GM23338 (cell line): ENCODE data around the gene C1orf185. TPM values are rescaled to one million over a fixed set of nuclear protein-coding genes. Genes with fewer than 3 reads are reported as not detected.

Source experiments
- ATAC-seq: fragments of 200-7000 bp; cut with Tn5 transposase; 3 replicates; pipeline ENCODE4 v1.9.1; 2020
- DNase-seq: peaks from one replicate; pipeline ENCODE4 v3.0.0-alpha.2; 2015; ENCODE audit warnings: low spot score
- H2AFZ ChIP-seq: fragments of 200-600 bp; sonication (generic); 2 replicates; pipeline ENCODE4 v1.8.0; 2016; ENCODE audit warnings: antibody characterized with exemption, mild to moderate bottlenecking, moderate library complexity
- H3F3A ChIP-seq: fragments of 200-600 bp; sonication (generic); replicated peaks from 2 replicates; pipeline ENCODE4 v1.8.0; 2017; ENCODE audit warnings: antibody characterized with exemption, mixed run types, low read depth
- H3K27ac ChIP-seq: fragments of 200-600 bp; sonication (generic); 2 replicates; pipeline ENCODE4 v1.6.1; 2016; ENCODE audit warnings: low read depth
- H3K27me3 ChIP-seq: fragments of 200-600 bp; sonication (generic); 2 replicates; pipeline ENCODE4 v1.8.0; 2016; ENCODE audit warnings: mild to moderate bottlenecking, mixed run types, moderate library complexity; ENCODE audit not compliant: insufficient read depth
- H3K36me3 ChIP-seq: fragments of 200-600 bp; sonication (generic); 2 replicates; pipeline ENCODE4 v1.8.0; 2016; ENCODE audit warnings: mild to moderate bottlenecking; ENCODE audit not compliant: insufficient read depth
- H3K4me1 ChIP-seq: fragments of 200-600 bp; sonication (generic); 2 replicates; pipeline ENCODE4 v1.8.0; 2016; ENCODE audit warnings: mild to moderate bottlenecking, moderate library complexity; ENCODE audit not compliant: insufficient read depth
- H3K4me2 ChIP-seq: fragments of 200-600 bp; sonication (generic); 2 replicates; pipeline ENCODE4 v1.7.1; 2017; ENCODE audit warnings: mixed run types
- H3K4me3 ChIP-seq: fragments of 200-600 bp; sonication (generic); 2 replicates; pipeline ENCODE4 v1.6.1; 2016; ENCODE audit warnings: mixed run types
- H3K79me2 ChIP-seq: fragments of 200-600 bp; sonication (generic); replicated peaks from 2 replicates; pipeline ENCODE4 v1.8.0; 2017; ENCODE audit warnings: mild to moderate bottlenecking; ENCODE audit not compliant: insufficient read depth
- H3K9me2 ChIP-seq: fragments of 200-600 bp; sonication (generic); 2 replicates; pipeline ENCODE4 v1.8.0; 2017; ENCODE audit not compliant: insufficient read depth
- H4K20me1 ChIP-seq: fragments of 200-600 bp; sonication (generic); replicated peaks from 2 replicates; pipeline ENCODE4 v1.8.0; 2017; ENCODE audit warnings: mild to moderate bottlenecking; ENCODE audit not compliant: insufficient read depth
- H3K27ac Mint-ChIP-seq: 2 replicates; pipeline ENCODE4 v1.8.0; 2020; ENCODE audit warnings: inconsistent platforms, mild to moderate bottlenecking, moderate library complexity, mixed read lengths
- H3K27me3 Mint-ChIP-seq: 3 replicates; pipeline ENCODE4 v1.8.0; 2022; ENCODE audit warnings: low read depth, mild to moderate bottlenecking, moderate library complexity, mixed read lengths, inconsistent platforms; ENCODE audit not compliant: insufficient read depth, poor library complexity
- H3K36me3 Mint-ChIP-seq: 3 replicates; pipeline ENCODE4 v1.8.0; 2021; ENCODE audit warnings: low read depth, mild to moderate bottlenecking, inconsistent platforms, moderate library complexity, mixed read lengths
- H3K4me1 Mint-ChIP-seq: 3 replicates; pipeline ENCODE4 v1.8.0; 2020; ENCODE audit warnings: mild to moderate bottlenecking, inconsistent platforms, mixed read lengths
- H3K4me3 Mint-ChIP-seq: 3 replicates; pipeline ENCODE4 v1.8.0; 2021; ENCODE audit warnings: moderate library complexity, mild to moderate bottlenecking, inconsistent platforms, mixed read lengths
- H3K9me3 Mint-ChIP-seq: 3 replicates; pipeline ENCODE4 v1.8.0; 2020; ENCODE audit warnings: moderate library complexity, mild to moderate bottlenecking, inconsistent platforms, mixed read lengths
- EZH2phosphoT487 ChIP-seq: fragments of 200-600 bp; sonication (generic); IDR thresholded peaks from one replicate; pipeline ENCODE4 v1.8.1; 2018; ENCODE audit warnings: antibody characterized with exemption; ENCODE audit not compliant: unreplicated experiment
- JUNB ChIP-seq: IDR thresholded peaks from one replicate; pipeline ENCODE4 v1.6.1; 2016; ENCODE audit warnings: antibody characterized with exemption; ENCODE audit not compliant: unreplicated experiment
- ZNF114 ChIP-seq: fragments of 250-450 bp; sonication (Bioruptor Pico); IDR thresholded peaks from 2 replicates; pipeline ENCODE4 v1.5.0; 2020; ENCODE audit warnings: mild to moderate bottlenecking, moderate library complexity
- ZNF331 ChIP-seq: fragments of 250-450 bp; sonication (Bioruptor Pico); IDR thresholded peaks from 2 replicates; pipeline ENCODE4 v1.5.0; 2020; ENCODE audit warnings: low read depth, mild to moderate bottlenecking, moderate library complexity
- ZNF462 ChIP-seq: fragments of 250-450 bp; sonication (Bioruptor Pico); IDR thresholded peaks from 2 replicates; pipeline ENCODE4 v1.5.0; 2020; ENCODE audit warnings: mild to moderate bottlenecking, moderate library complexity
- polyA plus RNA-seq: library from polyadenylated mRNA; unstranded; fragments of >200 nt; fragmentation: Nextera tagmentation; extraction: Ambion mirVana; gene quantifications from 2 replicates; pipeline ENCODE4 v1.2.1, GENCODE V29; 2016
- total RNA-seq: library from RNA; depleted of rRNA; stranded (reverse); fragments of >200 nt; shearing (Covaris generic); gene quantifications from 2 replicates; pipeline ENCODE4 v1.2.3, GENCODE V29; 2014

C1orf185 gene
- total and polyA plus RNA-seq, 2 experiments from 2014 or later = not detected

GRCh38 chr1:51115714-51116404, 13.8 kb downstream of the C1orf185 start:
- no peaks in the 10 kb centered on the region for H3F3A ChIP-seq
- no peaks in the 10 kb centered on the region for H4K20me1 ChIP-seq
- Mint-ChIP-seq H3K36me3 (no peaks in the 10 kb centered on the region), H3K27me3 (no peaks in the 10 kb centered on the region), H3K4me3 (no peak overlapping the region), H3K9me3 (no peaks in the 10 kb centered on the region), H3K27ac (no peak overlapping the region), H3K4me1 (no peaks in the 10 kb centered on the region)
- TF ChIP-seq ZNF114 (CRISPR knock-in tag) (no peak), ZNF331 (no peak), ZNF462 (CRISPR knock-in tag) (no peak), EZH2phosphoT487 (no peak), JUNB (no peak)
- no peaks in the 10 kb centered on the region for H3K4me1 ChIP-seq
- no peaks in the 10 kb centered on the region for H3K9me2 ChIP-seq
- no peaks in the 10 kb centered on the region for H3K36me3 ChIP-seq
- no peaks in the 10 kb centered on the region for H3K27me3 ChIP-seq
- no peak overlapping the region for H2AFZ ChIP-seq
- H3K79me2 ChIP-seq = no peaks in the 10 kb centered on the region
- H3K27ac ChIP-seq = no peak overlapping the region
- H3K4me2 ChIP-seq = no peak overlapping the region
- no peak overlapping the region for H3K4me3 ChIP-seq
- DNase-seq (no peak), ATAC-seq (no peak)

- Histone ChIP-seq H3K9me2 (no peaks in the 10 kb centered on the region), H3K79me2 (no peaks in the 10 kb centered on the region), H4K20me1 (no peaks in the 10 kb centered on the region), H3K36me3 (no peaks in the 10 kb centered on the region), H3K27me3 (no peaks in the 10 kb centered on the region), H3K4me3 (no peak overlapping the region), H3K4me2 (no peak overlapping the region), H3K4me1 (no peaks in the 10 kb centered on the region), H2AFZ (no peak overlapping the region), H3F3A (no peaks in the 10 kb centered on the region), H3K27ac (no peak overlapping the region)
- Mint-ChIP-seq H3K36me3 (no peaks in the 10 kb centered on the region), H3K4me3 (no peak overlapping the region), H3K27ac (no peak overlapping the region), H3K4me1 (no peaks in the 10 kb centered on the region), H3K9me3 (no peaks in the 10 kb centered on the region), H3K27me3 (no peaks in the 10 kb centered on the region)
- TF ChIP-seq JUNB = no peak
- DNase-seq (no peak), ATAC-seq (no peak)
Observed at GRCh38 chr1:51119331-51119730, 17.3 kb downstream of the C1orf185 start.
